HepG2 (cell line): ENCODE measurements around the gene TRMT1L. TPM values are rescaled to one million over a fixed set of nuclear protein-coding genes. Genes with fewer than 3 reads are reported as not detected.

Experiments
- AKNA ChIP-seq: sonication (generic); formaldehyde crosslinking; IDR thresholded peaks from 2 replicates; pipeline ENCODE4 v1.4.0; 2020; ENCODE audit warnings: missing genetic modification reagents, borderline replicate concordance
- CHCHD3 ChIP-seq: sonication (generic); formaldehyde crosslinking; IDR thresholded peaks from 2 replicates; pipeline ENCODE4 v1.8.0; 2022; ENCODE audit warnings: mild to moderate bottlenecking, missing genetic modification reagents, moderate library complexity
- DR1 ChIP-seq: sonication (generic); formaldehyde crosslinking; IDR thresholded peaks from 2 replicates; pipeline ENCODE4 v1.8.0; 2021; ENCODE audit warnings: mild to moderate bottlenecking, missing genetic modification reagents, inconsistent platforms
- HINFP ChIP-seq: sonication (generic); formaldehyde crosslinking; IDR thresholded peaks from 2 replicates; pipeline ENCODE4 v1.4.0; 2020; ENCODE audit warnings: low read depth, mild to moderate bottlenecking, missing genetic modification reagents
- HMGA1 ChIP-seq: sonication (generic); formaldehyde crosslinking; conservative IDR thresholded peaks from 2 replicates; pipeline ENCODE4 v1.4.0; 2020; ENCODE audit warnings: missing genetic modification reagents
- KMT2B ChIP-seq: IDR thresholded peaks from 2 replicates; pipeline ENCODE4 v1.6.1; 2016; ENCODE audit warnings: missing genetic modification reagents, missing compliant biosample characterization
- NBN ChIP-seq: fragments of 450-650 bp; conservative IDR thresholded peaks from 2 replicates; pipeline ENCODE4 v1.6.1; 2017
- PHB2 ChIP-seq: fragments of 450-650 bp; IDR thresholded peaks from 2 replicates; pipeline ENCODE4 v1.6.1; 2018; ENCODE audit not compliant: partially characterized antibody
- PHF8 ChIP-seq: sonication (generic); formaldehyde crosslinking; IDR thresholded peaks from 2 replicates; pipeline ENCODE4 v1.5.0; 2020; ENCODE audit warnings: missing genetic modification reagents
- SIN3A ChIP-seq: IDR thresholded peaks from 2 replicates; pipeline ENCODE4 v1.6.1; 2011; ENCODE audit warnings: low read depth, mild to moderate bottlenecking, control low read depth, low read length, borderline replicate concordance
- SMAD9 ChIP-seq: sonication (generic); formaldehyde crosslinking; IDR thresholded peaks from 2 replicates; pipeline ENCODE4 v1.5.1; 2020; ENCODE audit warnings: mild to moderate bottlenecking, missing genetic modification reagents
- TSC22D2 ChIP-seq: sonication (generic); formaldehyde crosslinking; IDR thresholded peaks from 2 replicates; pipeline ENCODE4 v1.5.1; 2020; ENCODE audit warnings: missing genetic modification reagents, mild to moderate bottlenecking, borderline replicate concordance
- ZEB1 ChIP-seq: IDR thresholded peaks from 2 replicates; pipeline ENCODE4 v1.6.1; 2012; ENCODE audit warnings: mild to moderate bottlenecking, low read depth, inconsistent platforms; ENCODE audit not compliant: insufficient replicate concordance
- ZFP90 ChIP-seq: sonication (generic); formaldehyde crosslinking; IDR thresholded peaks from 2 replicates; pipeline ENCODE4 v1.8.0; 2022; ENCODE audit warnings: missing genetic modification reagents, mild to moderate bottlenecking, inconsistent platforms, borderline replicate concordance
- ZNF180 ChIP-seq: sonication (generic); formaldehyde crosslinking; IDR thresholded peaks from 2 replicates; pipeline ENCODE4 v1.4.0; 2020; ENCODE audit warnings: low read depth, missing genetic modification reagents, borderline replicate concordance
- ZNF253 ChIP-seq: sonication (generic); formaldehyde crosslinking; IDR thresholded peaks from 2 replicates; pipeline ENCODE4 v1.8.0; 2022; ENCODE audit warnings: mild to moderate bottlenecking, missing genetic modification reagents, borderline replicate concordance
- ZNF343 ChIP-seq: sonication (generic); formaldehyde crosslinking; IDR thresholded peaks from 2 replicates; pipeline ENCODE4 v1.4.0; 2020; ENCODE audit warnings: mild to moderate bottlenecking, missing genetic modification reagents
- ZNF589 ChIP-seq: sonication (generic); formaldehyde crosslinking; conservative IDR thresholded peaks from 2 replicates; pipeline ENCODE4 v1.8.0; 2022; ENCODE audit warnings: mild to moderate bottlenecking, moderate library complexity, missing genetic modification reagents
- polyA plus RNA-seq, 8 experiments: library from polyadenylated mRNA; depleted of rRNA in 3 of 8; stranded (reverse) in 7 of 8; unstranded in 1 of 8; fragments of >200 nt; fragmentation: Illumina TruSeq in 4 of 8; extraction: Trizol in 4 of 8; gene quantifications; 2 replicates each; pipeline versions ENCODE4 v1.2.1 to v1.2.3, GENCODE V29; 2011 to 2016; ENCODE audit warnings: low read depth in 4 of 8, missing spikeins in 1 of 8, mixed read lengths in 1 of 8; ENCODE audit not compliant: insufficient read depth in 1 of 8
- total RNA-seq, 5 experiments: library from RNA; depleted of rRNA; stranded (reverse); fragments of >200 nt; fragmentation: Illumina TruSeq; extraction: Trizol; gene quantifications; 2 replicates each; pipeline ENCODE4 v1.2.3, GENCODE V29; 2016; ENCODE audit warnings: low read depth in 1 of 5
- TF ChIP-seq, protein P1 (sequence below): sonication (generic); formaldehyde crosslinking; IDR thresholded peaks from 2 replicates; pipeline ENCODE4 v1.4.0; 2020; ENCODE audit warnings: missing genetic modification reagents
- TF ChIP-seq, protein P2 (sequence below): IDR thresholded peaks from 2 replicates; pipeline ENCODE4 v1.6.1; 2016; ENCODE audit warnings: mild to moderate bottlenecking, missing biosample characterization, missing genetic modification reagents

Gene TRMT1L
- total and polyA plus RNA-seq, 2 of the 13 experiments (the other 11 are each of a cell fraction or from before 2014, with no cell fraction given) = 17.9 to 19.2 TPM

DNA sequence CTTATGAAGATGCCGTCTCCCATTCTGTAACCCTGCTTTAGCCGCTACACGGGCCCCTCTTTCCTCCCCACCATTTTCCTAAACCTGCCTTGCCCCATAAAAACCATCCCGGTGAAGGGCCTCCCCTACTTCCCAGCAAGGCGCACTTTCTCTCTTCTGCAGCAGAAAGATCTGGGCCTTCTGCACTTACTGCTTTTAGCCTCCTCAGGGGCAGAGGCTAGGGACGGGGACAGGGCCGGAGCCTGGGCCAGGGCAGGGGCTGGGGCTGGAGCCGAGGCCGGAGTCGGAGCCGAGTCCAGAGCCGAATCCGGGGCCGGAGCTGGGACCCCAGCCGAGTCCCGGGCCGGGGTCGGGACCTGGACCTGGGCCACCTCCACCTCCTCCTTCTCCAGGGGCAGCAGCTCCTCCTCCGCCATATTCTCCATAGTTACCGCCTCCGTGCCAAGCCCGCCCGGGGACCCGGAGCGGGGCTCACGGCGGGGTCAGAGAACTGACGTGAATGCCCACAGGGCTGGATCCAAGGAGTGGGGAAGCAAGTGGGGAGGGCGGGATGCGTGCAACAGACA is 382 bp downstream of the TRMT1L start (continued):
- TF ChIP-seq HINFP (CRISPR knock-in tag) (0 out of 2 replicates have a peak, but pooled peaks have one; percentile 12), CHCHD3 (CRISPR knock-in tag) (no peak), DR1 (no peak), ZNF589 (no peak), AKNA (CRISPR knock-in tag) (no peak), TSC22D2 (CRISPR knock-in tag) (no peak), SMAD9 (CRISPR knock-in tag) (0 out of 2 replicates have a peak, but pooled peaks have one; percentile 27), ZFP90 (no peak), ZNF343 (no peak), PHB2 (no peak), HMGA1 (CRISPR knock-in tag) (no peak), ZNF180 (CRISPR knock-in tag) (no peak), ZNF253 (CRISPR knock-in tag) (0 out of 2 replicates have a peak, but pooled peaks have one; percentile 65), PHF8 (peak; percentile 91), NBN (no peak), SIN3A (no peak), KMT2B (CRISPR knock-in tag) (no peak), ZEB1 (no peak)
- TF ChIP-seq, protein P1, sequence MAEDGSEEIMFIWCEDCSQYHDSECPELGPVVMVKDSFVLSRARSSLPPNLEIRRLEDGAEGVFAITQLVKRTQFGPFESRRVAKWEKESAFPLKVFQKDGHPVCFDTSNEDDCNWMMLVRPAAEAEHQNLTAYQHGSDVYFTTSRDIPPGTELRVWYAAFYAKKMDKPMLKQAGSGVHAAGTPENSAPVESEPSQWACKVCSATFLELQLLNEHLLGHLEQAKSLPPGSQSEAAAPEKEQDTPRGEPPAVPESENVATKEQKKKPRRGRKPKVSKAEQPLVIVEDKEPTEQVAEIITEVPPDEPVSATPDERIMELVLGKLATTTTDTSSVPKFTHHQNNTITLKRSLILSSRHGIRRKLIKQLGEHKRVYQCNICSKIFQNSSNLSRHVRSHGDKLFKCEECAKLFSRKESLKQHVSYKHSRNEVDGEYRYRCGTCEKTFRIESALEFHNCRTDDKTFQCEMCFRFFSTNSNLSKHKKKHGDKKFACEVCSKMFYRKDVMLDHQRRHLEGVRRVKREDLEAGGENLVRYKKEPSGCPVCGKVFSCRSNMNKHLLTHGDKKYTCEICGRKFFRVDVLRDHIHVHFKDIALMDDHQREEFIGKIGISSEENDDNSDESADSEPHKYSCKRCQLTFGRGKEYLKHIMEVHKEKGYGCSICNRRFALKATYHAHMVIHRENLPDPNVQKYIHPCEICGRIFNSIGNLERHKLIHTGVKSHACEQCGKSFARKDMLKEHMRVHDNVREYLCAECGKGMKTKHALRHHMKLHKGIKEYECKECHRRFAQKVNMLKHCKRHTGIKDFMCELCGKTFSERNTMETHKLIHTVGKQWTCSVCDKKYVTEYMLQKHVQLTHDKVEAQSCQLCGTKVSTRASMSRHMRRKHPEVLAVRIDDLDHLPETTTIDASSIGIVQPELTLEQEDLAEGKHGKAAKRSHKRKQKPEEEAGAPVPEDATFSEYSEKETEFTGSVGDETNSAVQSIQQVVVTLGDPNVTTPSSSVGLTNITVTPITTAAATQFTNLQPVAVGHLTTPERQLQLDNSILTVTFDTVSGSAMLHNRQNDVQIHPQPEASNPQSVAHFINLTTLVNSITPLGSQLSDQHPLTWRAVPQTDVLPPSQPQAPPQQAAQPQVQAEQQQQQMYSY (CRISPR knock-in tag) = peak; percentile 53; the same call in 1 of the 2 replicates
- TF ChIP-seq, protein P2, sequence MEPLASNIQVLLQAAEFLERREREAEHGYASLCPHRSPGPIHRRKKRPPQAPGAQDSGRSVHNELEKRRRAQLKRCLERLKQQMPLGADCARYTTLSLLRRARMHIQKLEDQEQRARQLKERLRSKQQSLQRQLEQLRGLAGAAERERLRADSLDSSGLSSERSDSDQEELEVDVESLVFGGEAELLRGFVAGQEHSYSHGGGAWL (CRISPR knock-in tag) = no peak
